ENCODE data around the gene PRKCD. TPM values are rescaled to one million over a fixed set of nuclear protein-coding genes. Genes with fewer than 3 reads are reported as not detected.
A peak's percentile ranks its signal among the peaks of the same experiment; 100 is the strongest.

PRKCD gene
- total and polyA plus RNA-seq, 9 of the 15 experiments (the other 6 are each of a cell fraction or from before 2014, with no cell fraction given) = 2.5 to 19.5 (median 6.1) TPM

- BruUV-seq (replicated peaks) = no TSS peak
- peaks cover 8% of the 10 kb centered on the region for H4K20me1 ChIP-seq (replicated peaks; ENCODE audit: control insufficient read depth, insufficient read depth, low read length)
- in situ Hi-C loops (cut with MboI) (no loop called here), intact Hi-C loops (cut with micrococcal nuclease) (loop anchor here (2.0 to 10.0 kb wide), 2 partner anchors 53 to 77 kb away; no protein-coding TSS in a partner anchor)
- H3K27ac ChIP-seq (ENCODE audit: extremely low read depth, low read depth, low read length) = no peak overlapping the region
- 61% methylated on average over 3 of the region's 3 CpGs for WGBS (ENCODE audit: insufficient coverage, low coverage, missing lambda C conversion rate)
- ATAC-seq (no peak), FAIRE-seq (no peak), DNase-seq (ENCODE audit: extremely low read depth in 1 of 4, low spot score in 3 of 4) (no peak)
- H3K4me3 ChIP-seq = no peak overlapping the region
- no peak for TF ChIP-seq CAMTA2 (CRISPR knock-in tag; conservative IDR thresholded peaks at IDR 0.05)
- H3K27me3 ChIP-seq (ENCODE audit: control insufficient read depth in 2 of 2, insufficient read depth in 2 of 2, low read length in 2 of 2) = no peaks in the 10 kb centered on the region
- peaks cover 0 to 3% of the 10 kb centered on the region in 2 experiments; a peak in 1 of 5 replicates for H3K4me1 ChIP-seq (replicated peaks in 1 of 2; ENCODE audit: control insufficient read depth in 2 of 2, insufficient read depth in 2 of 2, low read length in 2 of 2)
- no peaks in the 10 kb centered on the region for H3K9me3 ChIP-seq (replicated peaks; ENCODE audit: control insufficient read depth, insufficient read depth, low read depth, low read length)
- H3K9ac ChIP-seq (ENCODE audit: insufficient read depth in 1 of 2, low read depth in 2 of 2, low read length in 2 of 2) = no peak overlapping the region
- ChIA-PET POLR2A (interaction anchor here (0.7 kb wide), 1 partner anchor 22 kb away, joined by 3 read pairs; no protein-coding TSS in a partner anchor), CTCF (ENCODE audit: low intra/inter-chr PET ratio) (no interaction called here)
- no peak overlapping the region for H2AFZ ChIP-seq (ENCODE audit: low read depth, low read length)
- no peaks in the 10 kb centered on the region for H3K79me2 ChIP-seq (ENCODE audit: control insufficient read depth, insufficient read depth, low read length)
- peaks cover 39% of the 10 kb centered on the region for H3K36me3 ChIP-seq (ENCODE audit: control insufficient read depth, insufficient read depth, low read length)
- H3K4me2 ChIP-seq (ENCODE audit: insufficient read depth, low read length) = no peak overlapping the region
- no peaks in the 10 kb centered on the region for H3K9me1 ChIP-seq (ENCODE audit: control insufficient read depth, insufficient read depth, low read length)
Measured at GRCh38 chr3:53221827-53222182, 60.8 kb downstream of the PRKCD start.

DNA sequence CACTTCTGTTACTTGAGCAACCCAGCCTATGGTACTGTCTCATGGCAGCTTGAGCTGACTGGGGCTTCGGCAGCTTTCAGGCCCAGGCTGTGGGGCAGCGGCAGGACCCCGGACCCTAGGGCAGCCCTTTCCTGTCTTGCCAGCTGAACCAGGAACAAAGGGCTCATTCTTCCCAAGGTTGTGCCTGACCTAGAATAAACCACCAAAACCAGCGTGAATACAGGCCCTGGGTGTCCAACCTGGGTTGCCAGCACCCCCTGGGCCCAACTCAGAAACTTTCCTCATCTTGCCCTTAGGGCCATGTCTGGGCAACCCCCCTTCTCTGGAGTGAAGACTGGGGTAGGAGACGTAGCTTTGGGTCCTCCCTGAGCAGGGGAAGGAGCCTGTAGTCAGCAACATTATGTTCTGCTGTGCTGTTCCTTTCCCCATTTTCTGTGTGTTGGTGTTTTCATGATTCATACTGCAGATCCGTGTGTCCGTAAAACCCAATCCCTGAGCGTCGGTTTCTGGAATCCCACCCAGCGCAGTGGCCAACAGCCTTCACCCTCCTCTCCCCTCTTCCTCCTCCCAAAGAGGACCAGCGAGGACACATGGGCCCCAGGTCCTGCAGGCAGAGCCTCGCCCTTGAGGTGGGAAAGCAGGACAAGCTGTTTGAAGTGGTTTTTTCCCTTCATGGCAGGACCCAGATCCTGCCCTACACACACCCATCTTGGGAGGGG lies 61.3 kb downstream of the PRKCD start:
- TF ChIP-seq POLR2A (conservative IDR thresholded peaks at IDR 0.05) = peak; percentile 43; the same call in 1 of the 2 replicates
- TF ChIP-seq, protein P1, sequence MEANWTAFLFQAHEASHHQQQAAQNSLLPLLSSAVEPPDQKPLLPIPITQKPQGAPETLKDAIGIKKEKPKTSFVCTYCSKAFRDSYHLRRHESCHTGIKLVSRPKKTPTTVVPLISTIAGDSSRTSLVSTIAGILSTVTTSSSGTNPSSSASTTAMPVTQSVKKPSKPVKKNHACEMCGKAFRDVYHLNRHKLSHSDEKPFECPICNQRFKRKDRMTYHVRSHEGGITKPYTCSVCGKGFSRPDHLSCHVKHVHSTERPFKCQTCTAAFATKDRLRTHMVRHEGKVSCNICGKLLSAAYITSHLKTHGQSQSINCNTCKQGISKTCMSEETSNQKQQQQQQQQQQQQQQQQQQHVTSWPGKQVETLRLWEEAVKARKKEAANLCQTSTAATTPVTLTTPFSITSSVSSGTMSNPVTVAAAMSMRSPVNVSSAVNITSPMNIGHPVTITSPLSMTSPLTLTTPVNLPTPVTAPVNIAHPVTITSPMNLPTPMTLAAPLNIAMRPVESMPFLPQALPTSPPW (CRISPR knock-in tag; IDR thresholded peaks at IDR 0.05) = no peak
- TF ChIP-seq ATF7 (IDR thresholded peaks at IDR 0.05) = no peak
- TF ChIP-seq ZNF134 (CRISPR knock-in tag; conservative IDR thresholded peaks at IDR 0.05) = 0 out of 2 replicates have a peak, but pooled peaks have one; percentile 19
- H3K4me2 ChIP-seq (ENCODE audit: insufficient read depth, low read length) = no peak overlapping the region
- DNase-seq (ENCODE audit: extremely low read depth in 1 of 4, low spot score in 3 of 4) = no peak
- WGBS (ENCODE audit: insufficient coverage, low coverage, missing lambda C conversion rate) = 66% methylated on average over 10 of the region's 12 CpGs
- in situ Hi-C loops (cut with MboI) (no loop called here), intact Hi-C loops (cut with micrococcal nuclease) (loop anchor here (10.0 kb wide), 1 partner anchor 52 kb away; no protein-coding TSS in a partner anchor)
- H3K9ac ChIP-seq (ENCODE audit: insufficient read depth in 1 of 2, low read depth in 2 of 2, low read length in 2 of 2) = no peak overlapping the region
- H3K36me3 ChIP-seq (ENCODE audit: control insufficient read depth, insufficient read depth, low read length) = peaks cover 44% of the 10 kb centered on the region
- H4K20me1 ChIP-seq (replicated peaks; ENCODE audit: control insufficient read depth, insufficient read depth, low read length) = peaks cover 8% of the 10 kb centered on the region
- no peak for ATAC-seq
- POLR2A ChIA-PET = interaction anchor here (0.5 kb wide), 1 partner anchor 176 kb away, joined by 3 read pairs; the partner anchor contains the start of gene SFMBT1
- no peak overlapping the region for H3K27ac ChIP-seq (ENCODE audit: extremely low read depth, low read depth, low read length)
- peaks cover 0 to 3% of the 10 kb centered on the region in 2 experiments; a peak in 1 of 5 replicates for H3K4me1 ChIP-seq (replicated peaks in 1 of 2; ENCODE audit: control insufficient read depth in 2 of 2, insufficient read depth in 2 of 2, low read length in 2 of 2)
- no peaks in the 10 kb centered on the region for H3K9me1 ChIP-seq (ENCODE audit: control insufficient read depth, insufficient read depth, low read length)
- no peak overlapping the region for H3K4me3 ChIP-seq
- FAIRE-seq = no peak
- no peaks in the 10 kb centered on the region for H3K27me3 ChIP-seq (ENCODE audit: control insufficient read depth in 2 of 2, insufficient read depth in 2 of 2, low read length in 2 of 2)
- BruUV-seq (replicated peaks) = no TSS peak
- no peaks in the 10 kb centered on the region for H3K9me3 ChIP-seq (replicated peaks; ENCODE audit: control insufficient read depth, insufficient read depth, low read depth, low read length)
- no peaks in the 10 kb centered on the region for H3K79me2 ChIP-seq (ENCODE audit: control insufficient read depth, insufficient read depth, low read length)
- no peak overlapping the region for H2AFZ ChIP-seq (ENCODE audit: low read depth, low read length)
- CTCF ChIA-PET (ENCODE audit: low intra/inter-chr PET ratio) = no interaction called here
